Measurements from ENCODE around the gene DCK. TPM values are rescaled to one million over a fixed set of nuclear protein-coding genes. Genes with fewer than 3 reads are reported as not detected.

Gene DCK
- total and polyA plus RNA-seq, 2 donors (not counting 1 experiment from before 2014, with no cell fraction given), result 34.8 to 58.2 TPM

DNA sequence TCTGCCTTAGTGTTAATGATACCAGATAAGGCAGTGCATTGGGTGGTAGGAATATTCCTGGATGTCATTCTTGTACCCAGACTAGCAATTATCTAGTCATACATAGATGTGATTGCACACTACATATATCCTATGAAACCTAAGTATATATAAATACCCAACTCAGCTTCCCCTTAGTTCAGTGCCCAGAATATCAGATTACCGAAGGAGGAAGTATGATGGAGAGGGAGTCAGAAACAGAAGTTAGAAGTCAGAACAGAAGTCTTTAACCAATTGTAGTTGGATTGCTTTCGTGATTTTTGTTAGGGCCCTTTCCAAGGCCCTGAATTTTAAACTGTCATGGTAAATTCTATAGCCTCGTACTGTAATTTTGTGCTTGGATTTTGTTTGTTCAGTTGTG, 48.4 kb upstream of the DCK start:
- no peak overlapping the region for H2AFZ ChIP-seq (ENCODE audit: insufficient read depth, low read depth, low read length, poor library complexity, severe bottlenecking)
- peaks cover 19 to 27% of the 10 kb centered on the region in 2 donors for H3K4me1 ChIP-seq (ENCODE audit: control insufficient read depth in 2 of 2, insufficient read depth in 2 of 2, low read length in 2 of 2)
- H3K4me3 ChIP-seq (ENCODE audit: control extremely low read depth in 1 of 5, extremely low read depth in 1 of 5, insufficient read depth in 1 of 5, low read depth in 2 of 5, low read length in 4 of 5), result no peak overlapping the region
- H3K9ac ChIP-seq (ENCODE audit: low read length), result no peak overlapping the region
- no peak for ATAC-seq (ENCODE audit: low read depth)
- no peaks in the 10 kb centered on the region for H4K20me1 ChIP-seq (ENCODE audit: control insufficient read depth, insufficient read depth, low read length, poor library complexity, severe bottlenecking)
- intact Hi-C loops (cut with micrococcal nuclease), result loop anchor here (2.0 kb wide), 1 partner anchor 14 kb away; no protein-coding TSS in a partner anchor
- CTCF ChIA-PET, result interaction anchor here (0.5 to 1.7 kb wide), 5 partner anchors 19 to 186 kb away, joined by 3 to 5 read pairs (median 4); partner anchors contain the start of genes GRSF1 and MOB1B
- H3K79me2 ChIP-seq (ENCODE audit: control insufficient read depth, insufficient read depth, low read length), result peaks cover 67% of the 10 kb centered on the region
- Mint-ChIP-seq H3K4me1 (peaks cover 37% of the 10 kb centered on the region), H3K9me3 (ENCODE audit: insufficient read depth) (no peaks in the 10 kb centered on the region), H3K4me3 (no peak overlapping the region), H3K27me3 (no peaks in the 10 kb centered on the region), H3K27ac (peak overlapping the region; percentile 6)
- H3K27me3 ChIP-seq (replicated peaks in 1 of 4; ENCODE audit: control extremely low read depth in 1 of 4, control insufficient read depth in 3 of 4, insufficient read depth in 4 of 4, low read length in 3 of 4), result no peaks in the 10 kb centered on the region
- DNase-seq, result peak; percentile 20
- no peaks in the 10 kb centered on the region for H3K36me3 ChIP-seq (replicated peaks in 1 of 2; ENCODE audit: control extremely low read depth in 1 of 2, control insufficient read depth in 1 of 2, extremely low read depth in 1 of 2, insufficient read depth in 2 of 2, low read length in 1 of 2)
- H3K4me2 ChIP-seq (replicated peaks; ENCODE audit: low read depth, low read length, poor library complexity, severe bottlenecking), result no peak overlapping the region
- peak overlapping the region in 1 of 2 donors; percentile 44 for H3K27ac ChIP-seq (ENCODE audit: low read length in 2 of 2)
- WGBS (ENCODE audit: insufficient coverage), result 17% methylated on average over 1 of the region's 3 CpGs
- no peaks in the 10 kb centered on the region for H3K9me3 ChIP-seq (ENCODE audit: control extremely low read depth in 1 of 3, control insufficient read depth in 2 of 3, insufficient read depth in 1 of 3, low read length in 2 of 3)
- POLR2A ChIA-PET, result interaction anchor here (0.5 kb wide), 1 partner anchor 229 kb away, joined by 3 read pairs; no protein-coding TSS in a partner anchor
- no peak for TF ChIP-seq EZH2 (IDR thresholded peaks at IDR 0.05; ENCODE audit: borderline replicate concordance, insufficient read depth, low read depth, low read length, poor library complexity, severe bottlenecking)
- TF ChIP-seq, protein P1, sequence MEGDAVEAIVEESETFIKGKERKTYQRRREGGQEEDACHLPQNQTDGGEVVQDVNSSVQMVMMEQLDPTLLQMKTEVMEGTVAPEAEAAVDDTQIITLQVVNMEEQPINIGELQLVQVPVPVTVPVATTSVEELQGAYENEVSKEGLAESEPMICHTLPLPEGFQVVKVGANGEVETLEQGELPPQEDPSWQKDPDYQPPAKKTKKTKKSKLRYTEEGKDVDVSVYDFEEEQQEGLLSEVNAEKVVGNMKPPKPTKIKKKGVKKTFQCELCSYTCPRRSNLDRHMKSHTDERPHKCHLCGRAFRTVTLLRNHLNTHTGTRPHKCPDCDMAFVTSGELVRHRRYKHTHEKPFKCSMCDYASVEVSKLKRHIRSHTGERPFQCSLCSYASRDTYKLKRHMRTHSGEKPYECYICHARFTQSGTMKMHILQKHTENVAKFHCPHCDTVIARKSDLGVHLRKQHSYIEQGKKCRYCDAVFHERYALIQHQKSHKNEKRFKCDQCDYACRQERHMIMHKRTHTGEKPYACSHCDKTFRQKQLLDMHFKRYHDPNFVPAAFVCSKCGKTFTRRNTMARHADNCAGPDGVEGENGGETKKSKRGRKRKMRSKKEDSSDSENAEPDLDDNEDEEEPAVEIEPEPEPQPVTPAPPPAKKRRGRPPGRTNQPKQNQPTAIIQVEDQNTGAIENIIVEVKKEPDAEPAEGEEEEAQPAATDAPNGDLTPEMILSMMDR (IDR thresholded peaks at IDR 0.05), result no peak

DNA sequence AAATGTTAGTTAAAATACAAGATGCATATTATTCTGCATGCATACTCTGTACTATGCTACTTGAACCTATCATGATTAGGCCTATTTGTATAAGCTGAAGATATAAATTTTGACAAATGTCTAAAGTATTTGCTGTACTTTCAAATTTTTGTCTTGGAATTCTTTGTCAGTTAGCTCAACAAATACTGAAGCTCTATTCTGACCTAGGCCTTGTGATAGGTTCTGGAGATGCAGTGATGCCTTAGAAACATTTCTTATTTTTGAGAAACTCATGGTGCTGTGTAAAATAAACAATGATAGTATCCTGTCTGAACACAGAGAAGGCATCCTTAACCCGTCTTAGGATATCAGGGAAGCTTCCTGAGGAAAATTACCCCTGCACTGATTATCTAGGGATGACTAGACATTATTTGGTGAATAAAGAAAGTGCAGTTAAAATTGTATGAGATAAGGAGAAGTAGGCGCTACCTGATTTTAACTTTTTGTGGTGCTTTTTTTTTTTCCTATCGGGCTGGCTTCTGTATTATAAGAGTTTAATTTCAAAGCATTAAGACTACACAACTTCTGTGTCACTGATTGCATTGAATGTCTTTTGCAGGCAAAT, 47.9 kb upstream of the DCK start:
- no peak overlapping the region for H2AFZ ChIP-seq (ENCODE audit: insufficient read depth, low read depth, low read length, poor library complexity, severe bottlenecking)
- no peak overlapping the region for H3K9ac ChIP-seq (ENCODE audit: low read length)
- H3K4me3 ChIP-seq (ENCODE audit: control extremely low read depth in 1 of 5, extremely low read depth in 1 of 5, insufficient read depth in 1 of 5, low read depth in 2 of 5, low read length in 4 of 5), result no peak overlapping the region
- ChIA-PET CTCF (interaction anchor here (0.5 to 1.7 kb wide), 4 partner anchors 44 to 217 kb away, joined by 3 to 5 read pairs (median 4); partner anchors contain the start of genes GRSF1 and MOB1B), POLR2A (interaction anchor here (0.5 to 0.7 kb wide), 2 partner anchors 64 to 230 kb away, joined by 3 read pairs; no protein-coding TSS in a partner anchor)
- H3K36me3 ChIP-seq (replicated peaks in 1 of 2; ENCODE audit: control extremely low read depth in 1 of 2, control insufficient read depth in 1 of 2, extremely low read depth in 1 of 2, insufficient read depth in 2 of 2, low read length in 1 of 2), result no peaks in the 10 kb centered on the region
- no peaks in the 10 kb centered on the region for H3K9me3 ChIP-seq (ENCODE audit: control extremely low read depth in 1 of 3, control insufficient read depth in 2 of 3, insufficient read depth in 1 of 3, low read length in 2 of 3)
- no peaks in the 10 kb centered on the region for H4K20me1 ChIP-seq (ENCODE audit: control insufficient read depth, insufficient read depth, low read length, poor library complexity, severe bottlenecking)
- peaks cover 19 to 27% of the 10 kb centered on the region in 2 donors for H3K4me1 ChIP-seq (ENCODE audit: control insufficient read depth in 2 of 2, insufficient read depth in 2 of 2, low read length in 2 of 2)
- H3K27ac ChIP-seq (ENCODE audit: low read length in 2 of 2), result peak overlapping the region in 1 of 2 donors; percentile 44
- Mint-ChIP-seq H3K9me3 (ENCODE audit: insufficient read depth) (no peaks in the 10 kb centered on the region), H3K4me3 (no peak overlapping the region), H3K27me3 (no peaks in the 10 kb centered on the region), H3K27ac (peak overlapping the region; percentile 6), H3K4me1 (peaks cover 37% of the 10 kb centered on the region)
- DNase-seq (no peak), ATAC-seq (ENCODE audit: low read depth) (no peak)
- H3K4me2 ChIP-seq (replicated peaks; ENCODE audit: low read depth, low read length, poor library complexity, severe bottlenecking), result no peak overlapping the region
- no peaks in the 10 kb centered on the region for H3K27me3 ChIP-seq (replicated peaks in 1 of 4; ENCODE audit: control extremely low read depth in 1 of 4, control insufficient read depth in 3 of 4, insufficient read depth in 4 of 4, low read length in 3 of 4)
- H3K79me2 ChIP-seq (ENCODE audit: control insufficient read depth, insufficient read depth, low read length), result peaks cover 67% of the 10 kb centered on the region
- WGBS (ENCODE audit: insufficient coverage), result no CpG with 5 or more reads among the region's 3 CpGs
- TF ChIP-seq, protein P1 (IDR thresholded peaks at IDR 0.05), result no peak
- intact Hi-C loops (cut with micrococcal nuclease), result loop anchor here (2.0 kb wide), 1 partner anchor 15 kb away; no protein-coding TSS in a partner anchor
